Head of caudate nucleus (tissue), 42 donors: Measurements from ENCODE around the gene CASQ2.

Experiments used
- DNase-seq, 42 donors: peaks; one replicate each; pipeline versions ENCODE4 v3.0.0 to v3.0.0-alpha.2; 2020 to 2021; ENCODE audit warnings: mixed read lengths in 7 of 42
- intact Hi-C: fragments of 100-400 bp; cut with DNase I; formaldehyde crosslinking; loops from one replicate; pipeline ENCODE4 v1.15.0; 2022

Gene CASQ2

GRCh38 chr1:115768549-115768948 lies at the start of gene CASQ2:
CASQ2 (minus strand) TSS chr1:115768714; CDS start chr1:115768541, 173 bp downstream.
- no peak for DNase-seq
- intact Hi-C loops: no loop called here

- no peak for DNase-seq
- intact Hi-C loops: no loop called here
These were observed 47.2 kb upstream of the CASQ2 start for GRCh38 chr1:115815694-115816093.

- intact Hi-C loops: no loop called here
- DNase-seq: no peak
These were observed 46.3 kb upstream of the CASQ2 start for GRCh38 chr1:115814685-115815398.

GRCh38 chr1:115813727-115814126 lies 45.2 kb upstream of the CASQ2 start:
- intact Hi-C loops: no loop called here
- DNase-seq: no peak

DNA sequence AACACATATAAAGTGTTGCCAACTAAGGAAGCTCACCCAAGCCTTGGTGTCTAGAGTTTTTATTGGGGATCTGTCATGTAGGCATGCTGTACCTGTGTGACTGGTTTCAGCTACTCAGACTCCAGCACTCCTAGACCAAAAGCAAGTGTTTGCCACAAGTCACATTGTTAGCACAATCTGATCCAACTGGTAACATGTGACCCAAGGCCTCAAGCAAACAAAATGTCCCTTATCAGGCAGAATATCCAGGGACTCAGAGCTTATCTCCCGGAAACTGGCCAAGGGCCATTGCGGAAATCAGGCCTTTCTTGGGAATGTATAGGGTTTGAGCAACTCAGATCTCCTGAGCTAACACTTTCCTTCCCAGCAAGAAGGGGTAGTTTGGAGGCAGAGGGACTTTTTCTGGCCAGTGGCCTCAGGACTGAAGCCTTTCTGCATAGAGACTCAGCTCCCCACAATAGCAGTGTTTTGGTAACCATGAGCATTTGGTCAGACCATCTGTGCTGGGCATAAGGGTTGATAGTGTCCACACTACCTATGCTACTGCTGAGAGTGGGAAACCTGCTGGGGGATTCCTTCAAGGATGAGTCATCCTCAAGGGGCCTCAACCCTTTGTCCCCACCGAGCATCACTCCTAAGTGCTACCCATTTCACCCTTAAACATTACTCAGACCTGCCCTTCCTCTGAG lies 42.8 kb upstream of the CASQ2 start:
- intact Hi-C loops: no loop called here
- no peak for DNase-seq

DNA sequence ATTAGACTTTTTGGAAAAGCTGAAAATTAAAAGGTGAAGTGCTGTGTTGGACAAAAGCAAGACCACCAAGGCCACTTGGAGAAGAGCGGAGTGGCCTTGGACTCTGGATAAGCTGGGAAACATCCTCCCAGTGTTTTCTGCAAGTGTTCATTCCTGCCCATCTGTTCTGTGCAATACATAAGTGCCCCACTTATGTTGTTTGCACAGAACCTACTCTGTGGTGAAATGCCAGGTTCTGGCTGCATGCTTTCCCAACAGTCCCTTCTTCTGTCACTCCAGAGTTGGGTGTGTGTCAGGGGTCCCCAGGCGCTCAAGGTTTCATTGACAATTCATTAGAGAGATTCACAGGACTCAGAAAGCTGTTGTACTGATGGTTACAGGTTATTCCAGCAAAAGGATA lies 42.1 kb upstream of the CASQ2 start:
- no peak for DNase-seq
- intact Hi-C loops: no loop called here

DNA sequence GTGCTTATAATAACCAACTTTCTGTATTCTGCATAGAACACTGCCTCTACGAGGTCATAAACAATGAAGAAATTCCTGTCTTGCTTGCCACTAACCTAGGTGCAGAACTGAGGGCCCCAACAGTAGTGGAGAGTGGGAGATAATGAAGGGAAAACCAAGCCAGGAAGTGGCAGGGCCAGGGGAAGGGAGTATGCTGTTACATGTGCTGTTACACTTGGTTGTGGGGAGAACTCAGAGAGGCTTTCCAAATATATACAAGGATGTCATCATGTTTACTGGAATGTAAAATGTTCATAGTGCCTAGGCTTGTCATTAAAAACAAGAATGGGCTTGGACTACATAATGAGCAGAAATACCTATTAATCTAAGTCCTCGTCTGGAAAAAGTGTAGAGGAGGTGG lies 41.3 kb upstream of the CASQ2 start:
- DNase-seq: no peak
- intact Hi-C loops: no loop called here

- intact Hi-C loops: no loop called here
- DNase-seq: no peak
These were observed 40.6 kb upstream of the CASQ2 start for GRCh38 chr1:115809076-115809475.

- peak in 33 of 42 donors; percentile 18 to 90 (median 68) for DNase-seq
These were observed 39.2 kb upstream of the CASQ2 start for GRCh38 chr1:115807723-115808122.

GRCh38 chr1:115805597-115805996 lies 37.1 kb upstream of the CASQ2 start:
- intact Hi-C loops: no loop called here
- DNase-seq: no peak

More at GRCh38 chr1:115807723-115808122, 39.2 kb upstream of the CASQ2 start:
- intact Hi-C loops: no loop called here

- intact Hi-C loops: no loop called here
- DNase-seq: no peak
These were observed 33.9 kb upstream of the CASQ2 start for GRCh38 chr1:115802416-115802815.

GRCh38 chr1:115797486-115797885 lies 29.0 kb upstream of the CASQ2 start:
- intact Hi-C loops: no loop called here
- DNase-seq: no peak

DNA sequence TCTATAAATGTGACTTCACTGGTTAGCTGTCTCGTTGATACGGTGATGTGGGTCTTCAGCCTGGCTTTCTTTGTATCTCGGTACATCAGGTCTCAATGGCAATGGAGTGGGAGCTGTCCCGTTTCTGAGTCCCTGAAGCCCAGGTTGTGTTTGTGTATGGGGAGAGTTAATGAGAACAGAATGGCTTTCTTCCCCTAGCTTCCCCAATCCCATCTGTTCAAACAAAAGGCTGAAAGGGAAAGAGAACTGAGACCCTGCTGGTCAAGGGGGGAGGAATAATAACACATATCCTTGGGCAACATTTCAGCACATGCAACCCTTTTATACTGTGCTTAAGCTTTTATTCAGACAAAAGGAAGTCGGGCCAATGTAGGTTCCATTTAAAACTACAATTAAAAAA lies 28.4 kb upstream of the CASQ2 start:
- no peak for DNase-seq
- intact Hi-C loops: no loop called here

- DNase-seq: no peak
- intact Hi-C loops: no loop called here
These were observed 27.5 kb upstream of the CASQ2 start for GRCh38 chr1:115796036-115796435.

- DNase-seq: no peak
- intact Hi-C loops: no loop called here
These were observed 26.6 kb upstream of the CASQ2 start for GRCh38 chr1:115794976-115795639.

GRCh38 chr1:115793162-115793561 lies 24.6 kb upstream of the CASQ2 start:
- no peak for DNase-seq
- intact Hi-C loops: no loop called here

DNA sequence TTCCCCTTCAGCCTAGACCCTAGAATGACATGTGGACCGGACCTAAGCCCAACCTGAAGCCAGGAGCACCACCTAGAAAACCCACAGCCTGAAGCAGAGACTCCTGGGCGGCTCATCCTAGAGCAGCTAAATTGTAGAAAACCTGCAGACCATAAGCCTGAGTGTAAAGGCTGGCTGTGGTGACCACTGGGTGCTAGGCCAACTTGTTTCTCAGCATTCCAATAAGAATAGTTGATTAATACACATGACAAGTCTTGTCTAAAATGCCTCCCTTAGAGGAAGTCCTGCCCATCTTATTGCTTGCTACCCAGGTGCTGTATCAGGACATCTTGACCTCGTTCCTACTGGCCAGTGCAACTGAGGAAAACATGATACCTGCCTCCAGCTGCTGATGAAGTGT lies 23.3 kb upstream of the CASQ2 start:
- intact Hi-C loops: no loop called here
- no peak for DNase-seq

DNA sequence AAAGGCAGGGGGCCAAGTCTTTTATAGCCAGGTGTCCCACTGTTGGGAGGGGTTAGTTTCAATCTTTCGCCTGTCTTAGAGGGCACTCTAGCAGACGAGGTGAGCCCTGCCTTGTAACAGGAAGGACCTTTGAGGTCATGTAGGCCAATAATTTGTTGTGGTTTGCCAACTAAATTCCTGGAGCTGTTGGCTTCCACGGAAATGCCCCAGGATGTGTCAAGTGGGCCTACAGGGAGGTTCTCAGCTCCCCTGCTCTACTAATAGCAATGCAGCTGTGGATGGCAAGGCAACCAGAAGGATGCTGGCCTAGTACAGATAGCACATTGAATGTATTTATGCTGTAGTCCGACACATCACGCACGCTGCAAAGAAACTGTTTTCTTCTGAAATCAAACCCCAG lies 22.3 kb upstream of the CASQ2 start:
- intact Hi-C loops: no loop called here
- DNase-seq: no peak

DNA sequence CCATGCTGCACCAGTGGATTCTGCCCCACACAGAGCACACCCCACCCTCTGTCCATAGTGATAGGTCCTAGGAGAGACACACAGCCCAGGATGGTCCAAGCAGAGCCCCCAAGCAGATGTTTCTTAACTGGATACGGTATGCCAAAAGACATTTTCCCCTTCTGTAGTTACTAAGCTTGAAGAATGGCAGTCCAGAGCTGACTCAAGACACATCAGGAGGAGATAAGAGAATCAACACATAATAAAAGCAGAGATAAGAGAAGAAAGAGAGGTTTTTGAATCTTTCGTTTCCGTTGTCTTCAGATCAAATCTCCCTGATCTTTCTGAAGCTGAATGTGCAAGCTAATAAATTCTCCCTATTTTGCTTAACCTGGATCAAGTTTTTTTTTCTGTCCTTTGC lies 21.8 kb upstream of the CASQ2 start:
- intact Hi-C loops: no loop called here

DNA sequence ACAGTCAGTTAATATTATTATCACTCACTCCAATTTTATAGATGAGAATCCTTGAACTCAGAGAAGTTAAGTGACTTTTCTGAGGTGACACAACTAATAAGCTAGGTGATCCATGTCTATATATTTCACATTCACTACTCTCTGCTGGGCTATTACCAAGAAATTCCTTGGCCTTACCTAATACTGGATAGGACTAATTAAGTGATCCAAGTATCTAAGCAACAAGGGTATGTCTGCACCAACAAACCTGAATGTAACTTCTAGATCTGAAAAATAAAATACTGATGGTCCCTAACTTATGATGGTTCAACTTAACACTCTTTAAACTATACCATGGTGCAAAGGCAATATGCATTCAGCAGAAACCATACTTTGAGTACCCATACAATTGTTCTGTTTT lies 14.8 kb upstream of the CASQ2 start:
- intact Hi-C loops: no loop called here
- no peak for DNase-seq

More for the DNA sequence above, 21.8 kb upstream of the CASQ2 start:
- DNase-seq: no peak
